CD4-positive, CD25-positive, alpha-beta regulatory T cell (primary cell): Measurements from ENCODE around the gene C2orf74. TPM values are rescaled to one million over a fixed set of nuclear protein-coding genes. Genes with fewer than 3 reads are reported as not detected.
A peak's percentile ranks its signal among the peaks of the same experiment; 100 is the strongest.

Experiments
- ATAC-seq, 2 donors: fragments of 150-1000 bp; cut with Tn5 transposase; one replicate each; pipeline ENCODE4 v1.10.0; 2021; ENCODE audit warnings: low read depth in 2 of 2, moderate number of reproducible peaks in 2 of 2, moderate library complexity in 1 of 2
- DNase-seq, 3 donors: peaks; one replicate each; pipeline versions ENCODE4 v3.0.0 to v3.0.0-alpha.2; 2012 to 2022; ENCODE audit warnings: mixed read lengths in 1 of 3
- H3K27ac ChIP-seq: one replicate; pipeline ENCODE4 v1.7.0; 2013; ENCODE audit warnings: mild to moderate bottlenecking, low read length; ENCODE audit not compliant: insufficient read depth, poor library complexity, severe bottlenecking
- H3K27me3 ChIP-seq: one replicate; pipeline ENCODE4 v1.7.0; 2013; ENCODE audit warnings: low read length; ENCODE audit not compliant: control insufficient read depth, insufficient read depth
- H3K36me3 ChIP-seq: one replicate; pipeline ENCODE4 v1.7.0; 2013; ENCODE audit warnings: mild to moderate bottlenecking, low read length, moderate library complexity; ENCODE audit not compliant: control insufficient read depth, insufficient read depth
- H3K4me1 ChIP-seq: 2 replicates; pipeline ENCODE4 v1.7.0; 2013; ENCODE audit warnings: mild to moderate bottlenecking, low read length; ENCODE audit not compliant: insufficient read depth, control insufficient read depth, poor library complexity, severe bottlenecking
- H3K4me3 ChIP-seq: one replicate; pipeline ENCODE4 v1.7.0; 2013; ENCODE audit warnings: low read depth, mild to moderate bottlenecking, low read length, moderate library complexity
- H3K9me3 ChIP-seq, 2 experiments: 1 replicate in 1 of 2; 2 replicates in 1 of 2; pipeline ENCODE4 v1.7.0; 2013; ENCODE audit warnings: low read length in 2 of 2, mild to moderate bottlenecking in 1 of 2, moderate library complexity in 1 of 2; ENCODE audit not compliant: control insufficient read depth in 2 of 2
- H3K27ac Mint-ChIP-seq, 3 donors: one replicate each; pipeline ENCODE4 v1.8.0; 2020 to 2022; ENCODE audit warnings: mild to moderate bottlenecking in 3 of 3, mixed read lengths in 3 of 3, moderate library complexity in 2 of 3
- H3K27me3 Mint-ChIP-seq: one replicate; pipeline ENCODE4 v1.8.0; 2022; ENCODE audit warnings: mild to moderate bottlenecking, mixed read lengths
- H3K36me3 Mint-ChIP-seq: one replicate; pipeline ENCODE4 v1.8.0; 2020; ENCODE audit warnings: mixed read lengths
- H3K4me1 Mint-ChIP-seq, 4 donors: one replicate each; pipeline ENCODE4 v1.8.0; 2020 to 2022; ENCODE audit warnings: mixed read lengths in 4 of 4, mild to moderate bottlenecking in 1 of 4
- H3K4me3 Mint-ChIP-seq, 4 donors: one replicate each; pipeline ENCODE4 v1.8.0; 2020 to 2022; ENCODE audit warnings: mild to moderate bottlenecking in 4 of 4, mixed read lengths in 4 of 4, moderate library complexity in 3 of 4
- H3K9me3 Mint-ChIP-seq, 7 donors: one replicate each; pipeline ENCODE4 v1.8.0; 2020 to 2022; ENCODE audit warnings: mixed read lengths in 7 of 7, mild to moderate bottlenecking in 3 of 7, moderate library complexity in 2 of 7
- polyA plus RNA-seq, 4 donors: library from polyadenylated mRNA; unstranded; fragments of 300-500 nt; fragmentation: Illumina TruSeq; gene quantifications; one replicate each; pipeline ENCODE4 v1.2.3, GENCODE V29; 2021
- total RNA-seq: library from RNA; stranded (reverse); gene quantifications from one replicate; pipeline ENCODE4 v1.2.3, GENCODE V29; 2022

C2orf74 gene
- total and polyA plus RNA-seq, 5 donors from 2014 or later, result 7.6 to 49.8 (median 40.8) TPM

- H3K27ac Mint-ChIP-seq, result peak overlapping the region in 2 of 3 donors; percentile 59 to 76
- no peaks in the 10 kb centered on the region for H3K9me3 Mint-ChIP-seq
- H3K4me1 Mint-ChIP-seq, result peaks cover 0 to 38% (median 26%) of the 10 kb centered on the region in 4 donors
- Histone ChIP-seq H3K4me1 (peaks cover 30% of the 10 kb centered on the region), H3K27me3 (no peaks in the 10 kb centered on the region), H3K36me3 (peaks cover 5% of the 10 kb centered on the region), H3K9me3 (no peaks in the 10 kb centered on the region), H3K27ac (no peak overlapping the region), H3K4me3 (no peak overlapping the region)
- no peak for DNase-seq
- ATAC-seq, result no peak
- peaks cover 5% of the 10 kb centered on the region for H3K27me3 Mint-ChIP-seq
- H3K36me3 Mint-ChIP-seq, result peaks cover 9% of the 10 kb centered on the region
- H3K4me3 Mint-ChIP-seq, result peak overlapping the region in 3 of 4 donors; percentile 73 to 95 (median 90)
Observed at GRCh38 chr2:61175036-61175435, 13.0 kb downstream of the C2orf74 start.

- H3K9me3 ChIP-seq, result no peaks in the 10 kb centered on the region
- peak overlapping the region; percentile 97 for H3K4me3 ChIP-seq
- Mint-ChIP-seq H3K4me1 (peaks cover 0 to 58% (median 40%) of the 10 kb centered on the region in 4 donors), H3K36me3 (peaks cover 21% of the 10 kb centered on the region), H3K4me3 (peak overlapping the region; percentile 90 to 95 (median 94)), H3K27me3 (peaks cover 5% of the 10 kb centered on the region), H3K27ac (peak overlapping the region; percentile 98), H3K9me3 (no peaks in the 10 kb centered on the region)
- ATAC-seq, result peak; percentile 91 to 92
- peaks cover 16% of the 10 kb centered on the region for H3K36me3 ChIP-seq
- H3K27me3 ChIP-seq, result no peaks in the 10 kb centered on the region
- peaks cover 50% of the 10 kb centered on the region for H3K4me1 ChIP-seq
- peak overlapping the region; percentile 95 for H3K27ac ChIP-seq
- peak; percentile 87 to 93 (median 91) for DNase-seq
Observed at GRCh38 chr2:61176755-61177726, 15.1 kb downstream of the C2orf74 start.

GRCh38 chr2:61177727-61178549 lies 15.9 kb downstream of the C2orf74 start:
- Mint-ChIP-seq H3K27me3 (peaks cover 5% of the 10 kb centered on the region), H3K4me1 (peaks cover 0 to 65% (median 47%) of the 10 kb centered on the region in 4 donors), H3K9me3 (no peaks in the 10 kb centered on the region), H3K27ac (peak overlapping the region; percentile 94 to 98 (median 98)), H3K36me3 (peaks cover 28% of the 10 kb centered on the region), H3K4me3 (peak overlapping the region; percentile 89 to 94 (median 92))
- Histone ChIP-seq H3K4me1 (peaks cover 56% of the 10 kb centered on the region), H3K27ac (peak overlapping the region; percentile 95), H3K36me3 (peaks cover 25% of the 10 kb centered on the region), H3K27me3 (no peaks in the 10 kb centered on the region), H3K9me3 (no peaks in the 10 kb centered on the region), H3K4me3 (peak overlapping the region; percentile 69)
- DNase-seq (peak; percentile 20 to 66 (median 45)), ATAC-seq (peak in 1 of 2 donors; percentile 17)

GRCh38 chr2:61178603-61179545 lies 16.9 kb downstream of the C2orf74 start:
- Histone ChIP-seq H3K9me3 (no peaks in the 10 kb centered on the region), H3K36me3 (peaks cover 35% of the 10 kb centered on the region), H3K4me3 (peak overlapping the region; percentile 69), H3K4me1 (peaks cover 56% of the 10 kb centered on the region), H3K27ac (peak overlapping the region; percentile 95), H3K27me3 (no peaks in the 10 kb centered on the region)
- Mint-ChIP-seq H3K4me1 (peaks cover 0 to 74% (median 51%) of the 10 kb centered on the region in 4 donors), H3K36me3 (peaks cover 37% of the 10 kb centered on the region), H3K27me3 (peaks cover 5% of the 10 kb centered on the region), H3K27ac (peak overlapping the region; percentile 94 to 98 (median 98)), H3K9me3 (no peaks in the 10 kb centered on the region), H3K4me3 (peak overlapping the region; percentile 89 to 94 (median 92))
- ATAC-seq, result no peak
- DNase-seq, result peak in 1 of 3 donors; percentile 36

GRCh38 chr2:61179701-61180639 lies 18.0 kb downstream of the C2orf74 start:
- peaks cover 56% of the 10 kb centered on the region for H3K4me1 ChIP-seq
- no peaks in the 10 kb centered on the region for H3K9me3 Mint-ChIP-seq
- H3K27ac Mint-ChIP-seq, result peak overlapping the region; percentile 75 to 98 (median 94)
- no peak for ATAC-seq
- peak overlapping the region; percentile 42 for H3K4me3 ChIP-seq
- peaks cover 45% of the 10 kb centered on the region for H3K36me3 Mint-ChIP-seq
- H3K27me3 ChIP-seq, result no peaks in the 10 kb centered on the region
- H3K9me3 ChIP-seq, result no peaks in the 10 kb centered on the region
- no peaks in the 10 kb centered on the region for H3K27me3 Mint-ChIP-seq
- peaks cover 45% of the 10 kb centered on the region for H3K36me3 ChIP-seq
- no peak for DNase-seq
- H3K27ac ChIP-seq, result peak overlapping the region; percentile 95
- peaks cover 5 to 82% (median 56%) of the 10 kb centered on the region in 4 donors for H3K4me1 Mint-ChIP-seq
- peak overlapping the region; percentile 80 to 94 (median 92) for H3K4me3 Mint-ChIP-seq

GRCh38 chr2:61180686-61181085 lies 18.7 kb downstream of the C2orf74 start:
- Histone ChIP-seq H3K4me1 (peaks cover 56% of the 10 kb centered on the region), H3K36me3 (peaks cover 52% of the 10 kb centered on the region), H3K27me3 (no peaks in the 10 kb centered on the region), H3K27ac (no peak overlapping the region), H3K4me3 (no peak overlapping the region), H3K9me3 (no peaks in the 10 kb centered on the region)
- Mint-ChIP-seq H3K4me1 (peaks cover 5 to 81% (median 59%) of the 10 kb centered on the region in 4 donors), H3K36me3 (peaks cover 52% of the 10 kb centered on the region), H3K27ac (peak overlapping the region in 2 of 3 donors; percentile 94 to 98), H3K4me3 (peak overlapping the region; percentile 43 to 94 (median 78)), H3K9me3 (no peaks in the 10 kb centered on the region), H3K27me3 (no peaks in the 10 kb centered on the region)
- DNase-seq, result no peak
- ATAC-seq, result no peak
